ENCODE measurements around the gene PC.

Gene PC

GRCh38 chr11:66884443-66884842 is 73.7 kb downstream of the PC start:
- DNase-seq (ENCODE audit: low read depth), result no peak

- DNase-seq (ENCODE audit: low read depth), result peak; percentile 42
These were observed 74.9 kb downstream of the PC start for GRCh38 chr11:66883016-66883965.

GRCh38 chr11:66882561-66883015 is 75.6 kb downstream of the PC start:
- DNase-seq (ENCODE audit: low read depth), result no peak

GRCh38 chr11:66881927-66882452 is 76.2 kb downstream of the PC start:
- no peak for DNase-seq (ENCODE audit: low read depth)

GRCh38 chr11:66881451-66881835 is 76.7 kb downstream of the PC start:
- DNase-seq (ENCODE audit: low read depth), result no peak

- DNase-seq (ENCODE audit: low read depth), result no peak
These were observed 77.4 kb downstream of the PC start for GRCh38 chr11:66880496-66881450.

GRCh38 chr11:66879999-66880398 is 78.2 kb downstream of the PC start:
- no peak for DNase-seq (ENCODE audit: low read depth)

- DNase-seq (ENCODE audit: low read depth), result no peak
These were observed 78.6 kb downstream of the PC start for GRCh38 chr11:66879583-66879982.

- no peak for DNase-seq (ENCODE audit: low read depth)
These were observed 79.2 kb downstream of the PC start for GRCh38 chr11:66879000-66879399.

- no peak for DNase-seq (ENCODE audit: low read depth)
These were observed 79.7 kb downstream of the PC start for GRCh38 chr11:66878474-66878873.

GRCh38 chr11:66877588-66878385 is 80.4 kb downstream of the PC start:
- no peak for DNase-seq (ENCODE audit: low read depth)

- no peak for DNase-seq (ENCODE audit: low read depth)
These were observed 82.8 kb downstream of the PC start for GRCh38 chr11:66875378-66875777.

GRCh38 chr11:66874232-66874631 is 84.0 kb downstream of the PC start:
- DNase-seq (ENCODE audit: low read depth), result no peak

GRCh38 chr11:66871521-66871901 is 86.7 kb downstream of the PC start:
- DNase-seq (ENCODE audit: low read depth), result no peak

- no peak for DNase-seq (ENCODE audit: low read depth)
These were observed 87.3 kb downstream of the PC start for GRCh38 chr11:66870616-66871520.

GRCh38 chr11:66870131-66870530 is 88.1 kb downstream of the PC start:
- DNase-seq (ENCODE audit: low read depth), result no peak

- DNase-seq (ENCODE audit: low read depth), result no peak
These were observed 88.7 kb downstream of the PC start for GRCh38 chr11:66869567-66869870.

- DNase-seq (ENCODE audit: low read depth), result peak; percentile 72
These were observed 89.2 kb downstream of the PC start for GRCh38 chr11:66868726-66869566.

- no peak for DNase-seq (ENCODE audit: low read depth)
These were observed 90.0 kb downstream of the PC start for GRCh38 chr11:66868082-66868725.
